CD4-positive, CD25-positive, alpha-beta regulatory T cell (primary cell): Measurements from ENCODE around the gene FNDC4. TPM values are rescaled to one million over a fixed set of nuclear protein-coding genes. Genes with fewer than 3 reads are reported as not detected.

Source experiments
- ATAC-seq, 2 donors: fragments of 150-1000 bp; cut with Tn5 transposase; one replicate each; pipeline ENCODE4 v1.10.0; 2021; ENCODE audit warnings: low read depth in 2 of 2, moderate number of reproducible peaks in 2 of 2, moderate library complexity in 1 of 2
- DNase-seq, 3 donors: peaks; one replicate each; pipeline versions ENCODE4 v3.0.0 to v3.0.0-alpha.2; 2012 to 2022; ENCODE audit warnings: mixed read lengths in 1 of 3
- H3K27ac ChIP-seq: one replicate; pipeline ENCODE4 v1.7.0; 2013; ENCODE audit warnings: mild to moderate bottlenecking, low read length; ENCODE audit not compliant: insufficient read depth, poor library complexity, severe bottlenecking
- H3K27me3 ChIP-seq: one replicate; pipeline ENCODE4 v1.7.0; 2013; ENCODE audit warnings: low read length; ENCODE audit not compliant: control insufficient read depth, insufficient read depth
- H3K36me3 ChIP-seq: one replicate; pipeline ENCODE4 v1.7.0; 2013; ENCODE audit warnings: mild to moderate bottlenecking, low read length, moderate library complexity; ENCODE audit not compliant: control insufficient read depth, insufficient read depth
- H3K4me1 ChIP-seq: 2 replicates; pipeline ENCODE4 v1.7.0; 2013; ENCODE audit warnings: mild to moderate bottlenecking, low read length; ENCODE audit not compliant: insufficient read depth, control insufficient read depth, poor library complexity, severe bottlenecking
- H3K4me3 ChIP-seq: one replicate; pipeline ENCODE4 v1.7.0; 2013; ENCODE audit warnings: low read depth, mild to moderate bottlenecking, low read length, moderate library complexity
- H3K9me3 ChIP-seq, 2 experiments: 1 replicate in 1 of 2; 2 replicates in 1 of 2; pipeline ENCODE4 v1.7.0; 2013; ENCODE audit warnings: low read length in 2 of 2, mild to moderate bottlenecking in 1 of 2, moderate library complexity in 1 of 2; ENCODE audit not compliant: control insufficient read depth in 2 of 2
- H3K27ac Mint-ChIP-seq, 3 donors: one replicate each; pipeline ENCODE4 v1.8.0; 2020 to 2022; ENCODE audit warnings: mild to moderate bottlenecking in 3 of 3, mixed read lengths in 3 of 3, moderate library complexity in 2 of 3
- H3K27me3 Mint-ChIP-seq: one replicate; pipeline ENCODE4 v1.8.0; 2022; ENCODE audit warnings: mild to moderate bottlenecking, mixed read lengths
- H3K36me3 Mint-ChIP-seq: one replicate; pipeline ENCODE4 v1.8.0; 2020; ENCODE audit warnings: mixed read lengths
- H3K4me1 Mint-ChIP-seq, 4 donors: one replicate each; pipeline ENCODE4 v1.8.0; 2020 to 2022; ENCODE audit warnings: mixed read lengths in 4 of 4, mild to moderate bottlenecking in 1 of 4
- H3K4me3 Mint-ChIP-seq, 4 donors: one replicate each; pipeline ENCODE4 v1.8.0; 2020 to 2022; ENCODE audit warnings: mild to moderate bottlenecking in 4 of 4, mixed read lengths in 4 of 4, moderate library complexity in 3 of 4
- H3K9me3 Mint-ChIP-seq, 7 donors: one replicate each; pipeline ENCODE4 v1.8.0; 2020 to 2022; ENCODE audit warnings: mixed read lengths in 7 of 7, mild to moderate bottlenecking in 3 of 7, moderate library complexity in 2 of 7
- polyA plus RNA-seq, 4 donors: library from polyadenylated mRNA; unstranded; fragments of 300-500 nt; fragmentation: Illumina TruSeq; gene quantifications; one replicate each; pipeline ENCODE4 v1.2.3, GENCODE V29; 2021
- total RNA-seq: library from RNA; stranded (reverse); gene quantifications from one replicate; pipeline ENCODE4 v1.2.3, GENCODE V29; 2022

FNDC4 gene
- total and polyA plus RNA-seq, 5 donors from 2014 or later: 0.39 TPM; not detected in 4

DNA sequence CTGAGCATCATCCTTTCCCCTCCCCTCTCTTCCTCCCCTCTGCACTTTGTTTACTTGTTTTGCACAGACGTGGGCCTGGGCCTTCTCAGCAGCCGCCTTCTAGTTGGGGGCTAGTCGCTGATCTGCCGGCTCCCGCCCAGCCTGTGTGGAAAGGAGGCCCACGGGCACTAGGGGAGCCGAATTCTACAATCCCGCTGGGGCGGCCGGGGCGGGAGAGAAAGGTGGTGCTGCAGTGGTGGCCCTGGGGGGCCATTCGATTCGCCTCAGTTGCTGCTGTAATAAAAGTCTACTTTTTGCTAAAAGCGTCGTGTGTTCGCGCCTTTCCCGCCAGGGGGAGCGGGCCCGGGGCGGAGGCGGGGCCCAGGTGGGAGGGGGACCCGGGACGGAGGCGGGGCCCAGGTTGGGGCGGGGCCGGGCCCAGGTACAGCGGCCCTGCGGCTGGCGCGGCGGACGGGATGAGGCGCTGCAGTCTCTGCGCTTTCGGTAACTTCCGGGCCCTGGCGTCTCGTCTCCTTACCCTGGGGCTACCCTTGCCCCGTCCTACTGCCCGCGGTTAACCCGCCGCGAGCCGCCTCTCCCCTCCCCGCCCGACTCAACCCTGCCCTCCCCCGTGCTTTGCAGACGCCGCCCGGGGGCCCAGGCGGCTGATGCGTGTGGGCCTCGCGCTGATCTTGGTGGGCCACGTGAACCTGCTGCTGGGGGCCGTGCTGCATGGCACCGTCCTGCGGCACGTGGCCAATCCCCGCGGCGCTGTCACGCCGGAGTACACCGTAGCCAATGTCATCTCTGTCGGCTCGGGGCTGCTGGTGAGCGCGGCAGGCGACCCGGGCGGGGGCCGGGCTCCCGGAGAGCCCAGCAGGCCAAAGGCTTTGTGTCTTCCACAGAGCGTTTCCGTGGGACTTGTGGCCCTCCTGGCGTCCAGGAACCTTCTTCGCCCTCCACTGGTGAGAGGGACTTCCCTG, 52.8 kb downstream of the FNDC4 start, which contains the start of gene KRTCAP3:
KRTCAP3 (plus strand) TSS at position 424 of the 962 bp plus-strand sequence; CDS start at position 456, 32 bp downstream.
- Histone ChIP-seq H3K4me3 (no peak within 1 kb of the TSS), H3K36me3 (peaks cover 52% of the 10 kb centered on the region)

More for the DNA sequence above, 52.8 kb downstream of the FNDC4 start, which contains the start of gene KRTCAP3:
- Histone ChIP-seq H3K4me1 (no peaks in the 10 kb centered on the region), H3K27ac (no peak within 1 kb of the TSS), H3K9me3 (no peaks in the 10 kb centered on the region), H3K27me3 (no peaks in the 10 kb centered on the region)
- peaks cover 0 to 6% (median 2%) of the 10 kb centered on the region in 4 donors for H3K4me1 Mint-ChIP-seq
- H3K9me3 Mint-ChIP-seq: no peaks in the 10 kb centered on the region
- H3K4me3 Mint-ChIP-seq: peak within 1 kb of the TSS in 2 of 4 donors; percentile 31 to 79
- H3K27ac Mint-ChIP-seq: peak within 1 kb of the TSS; percentile 68 to 73 (median 71)
- H3K36me3 Mint-ChIP-seq: peaks cover 47% of the 10 kb centered on the region
- DNase-seq: peak; percentile 48 to 53 (median 50)
- H3K27me3 Mint-ChIP-seq: no peaks in the 10 kb centered on the region
- peak; percentile 70 to 86 for ATAC-seq

Other genes starting within 250 kb of the FNDC4 start
- 0.10 TPM for gene SLC30A3, start 232.2 kb downstream of the FNDC4 start, total RNA-seq
- gene SLC30A3, start 232.2 kb downstream of the FNDC4 start, polyA plus RNA-seq: under 1 TPM in 1 of 4 donors, not detected in 3; 0.05 TPM
- gene DNAJC5G, start 219.8 kb downstream of the FNDC4 start, total RNA-seq: not detected
- not detected for gene DNAJC5G, start 219.8 kb downstream of the FNDC4 start, polyA plus RNA-seq
- gene TRIM54, start 212.8 kb downstream of the FNDC4 start, total RNA-seq: not detected
- under 1 TPM in 1 of 4 donors, not detected in 3; 0.10 TPM for gene TRIM54, start 212.8 kb downstream of the FNDC4 start, polyA plus RNA-seq
- gene UCN, start 186.8 kb downstream of the FNDC4 start, total RNA-seq: 2.2 TPM
- under 1 TPM in 3 of 4 donors, not detected in 1; 0.24 to 0.79 (median 0.32) TPM for gene UCN, start 186.8 kb downstream of the FNDC4 start, polyA plus RNA-seq
- gene MPV17, start 172.1 kb downstream of the FNDC4 start, total RNA-seq: 56.7 TPM
- gene MPV17, start 172.1 kb downstream of the FNDC4 start, polyA plus RNA-seq: 100 to 1,000 TPM; 124 to 166 (median 133) TPM
- gene GTF3C2, start 138.4 kb downstream of the FNDC4 start, total RNA-seq: 52.8 TPM
- gene GTF3C2, start 138.4 kb downstream of the FNDC4 start, polyA plus RNA-seq: 10 to 100 TPM; 27.5 to 45.8 (median 35.3) TPM
- gene EIF2B4, start 124.9 kb downstream of the FNDC4 start, total RNA-seq: 33.2 TPM
- 10 to 100 TPM; 27.3 to 38.8 (median 34.5) TPM for gene EIF2B4, start 124.9 kb downstream of the FNDC4 start, polyA plus RNA-seq
- gene SNX17, start 124.6 kb downstream of the FNDC4 start, total RNA-seq: 85.5 TPM
- 100 to 1,000 TPM; 224 to 262 (median 243) TPM for gene SNX17, start 124.6 kb downstream of the FNDC4 start, polyA plus RNA-seq
- gene ZNF513, start 114.5 kb downstream of the FNDC4 start, total RNA-seq: 20.9 TPM
- 1 to 10 TPM; 1.4 to 4.9 (median 3.5) TPM for gene ZNF513, start 114.5 kb downstream of the FNDC4 start, polyA plus RNA-seq
- 73.7 TPM for gene PPM1G, start 85.6 kb downstream of the FNDC4 start, total RNA-seq
- gene PPM1G, start 85.6 kb downstream of the FNDC4 start, polyA plus RNA-seq: 100 to 1,000 TPM; 116 to 144 (median 118) TPM
- 182 TPM for gene NRBP1, start 66.6 kb downstream of the FNDC4 start, total RNA-seq
- gene NRBP1, start 66.6 kb downstream of the FNDC4 start, polyA plus RNA-seq: 100 to 1,000 TPM in 3 of 4 donors, 10 to 100 TPM in 1; 87.1 to 122 (median 109) TPM
- 10.0 TPM for gene KRTCAP3, start 52.8 kb downstream of the FNDC4 start, total RNA-seq
- gene KRTCAP3, start 52.8 kb downstream of the FNDC4 start, polyA plus RNA-seq: 1 to 10 TPM; 2.0 to 7.7 (median 2.3) TPM
- 10.3 TPM for gene IFT172, start 5.5 kb downstream of the FNDC4 start, total RNA-seq
- gene IFT172, start 5.5 kb downstream of the FNDC4 start, polyA plus RNA-seq: 1 to 10 TPM; 1.1 to 2.9 (median 1.4) TPM
- gene GCKR, start 1.6 kb upstream of the FNDC4 start, total RNA-seq: not detected
- not detected for gene GCKR, start 1.6 kb upstream of the FNDC4 start, polyA plus RNA-seq
- gene ZNF512, start 87.8 kb upstream of the FNDC4 start, total RNA-seq: 29.3 TPM
- gene ZNF512, start 87.8 kb upstream of the FNDC4 start, polyA plus RNA-seq: 10 to 100 TPM; 29.3 to 47.8 (median 39.6) TPM
- gene CCDC121, start 133.8 kb upstream of the FNDC4 start, total RNA-seq: 0.79 TPM
- 1 to 10 TPM in 2 of 4 donors, under 1 TPM in 2; 0.49 to 2.4 (median 0.96) TPM for gene CCDC121, start 133.8 kb upstream of the FNDC4 start, polyA plus RNA-seq
- gene GPN1, start 133.8 kb upstream of the FNDC4 start, total RNA-seq: 27.8 TPM
- gene GPN1, start 133.8 kb upstream of the FNDC4 start, polyA plus RNA-seq: 10 to 100 TPM; 74.2 to 85.0 (median 76.4) TPM
- gene SUPT7L, start 168.4 kb upstream of the FNDC4 start, total RNA-seq: 51.4 TPM
- gene SUPT7L, start 168.4 kb upstream of the FNDC4 start, polyA plus RNA-seq: 10 to 100 TPM; 18.3 to 23.9 (median 20.9) TPM
- 20.8 TPM for gene SLC4A1AP, start 168.7 kb upstream of the FNDC4 start, total RNA-seq
- 10 to 100 TPM; 25.2 to 28.3 (median 26.7) TPM for gene SLC4A1AP, start 168.7 kb upstream of the FNDC4 start, polyA plus RNA-seq